LoVo (cell line): ENCODE results near the gene PNPLA6.
"Not testable (repeated sequence)": the region's sequence is repeated elsewhere in the genome, so short reads cannot be mapped to it uniquely, and the experiment has no call there.

ENCODE experiments used
- DNase-seq: peaks from one replicate; pipeline ENCODE4 v3.0.0-alpha.2; 2016; ENCODE audit warnings: low spot score

The PNPLA6 gene

DNA sequence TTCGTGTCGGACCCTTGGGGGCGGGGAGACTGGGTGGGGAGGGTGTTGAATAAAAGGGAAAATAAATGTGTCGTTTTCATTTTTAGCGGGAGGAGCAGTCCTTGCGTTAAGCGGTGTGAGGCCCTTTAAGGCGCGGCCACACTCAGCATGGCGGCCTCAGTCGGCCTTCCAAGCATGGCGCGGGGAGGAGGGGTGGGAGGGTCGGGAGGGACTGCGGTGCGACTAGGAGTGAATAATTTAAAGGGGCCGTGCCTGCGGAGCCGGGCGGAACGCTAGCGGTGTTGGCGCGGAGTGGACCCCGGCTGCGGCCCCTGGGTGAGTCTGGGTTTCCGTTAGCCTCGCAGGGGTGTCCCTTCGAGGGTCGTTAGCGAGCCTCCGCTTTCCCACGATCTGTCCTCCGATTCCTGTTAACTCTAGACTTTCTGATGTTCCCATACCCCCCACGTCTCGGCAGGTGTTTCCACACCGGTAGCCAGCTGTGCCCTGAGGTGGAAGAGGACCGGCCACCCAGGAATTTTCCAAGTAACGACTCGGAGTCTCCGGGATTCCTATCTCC is 1.5 kb upstream of the PNPLA6 start:
- DNase-seq: peak; percentile 73

DNA sequence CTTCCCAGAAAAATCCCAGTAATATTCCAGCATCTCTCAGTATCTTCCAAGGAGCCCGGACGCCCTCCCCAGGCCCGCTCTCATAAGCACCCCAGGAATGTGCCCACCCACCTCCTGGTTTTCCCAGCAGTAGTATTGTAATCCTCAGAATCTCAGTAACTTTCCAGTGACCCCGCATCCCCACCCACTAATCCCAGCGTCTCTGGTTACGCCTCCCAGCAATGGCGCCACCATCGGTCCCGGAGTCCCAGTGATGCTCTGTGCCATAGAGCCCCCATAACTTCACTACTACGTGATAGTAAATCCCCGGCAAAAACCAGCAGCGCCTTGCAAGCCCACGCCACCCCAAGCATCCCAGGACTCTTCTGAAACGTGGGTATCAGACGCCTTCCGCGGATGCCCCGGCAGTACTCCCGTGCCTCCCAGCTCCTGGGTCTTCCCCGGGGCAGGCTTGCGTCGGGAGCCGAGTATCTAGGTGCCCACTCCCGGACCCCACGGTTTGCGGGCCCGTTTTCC is 928 bp upstream of the PNPLA6 start:
- DNase-seq: peak; percentile 41

DNA sequence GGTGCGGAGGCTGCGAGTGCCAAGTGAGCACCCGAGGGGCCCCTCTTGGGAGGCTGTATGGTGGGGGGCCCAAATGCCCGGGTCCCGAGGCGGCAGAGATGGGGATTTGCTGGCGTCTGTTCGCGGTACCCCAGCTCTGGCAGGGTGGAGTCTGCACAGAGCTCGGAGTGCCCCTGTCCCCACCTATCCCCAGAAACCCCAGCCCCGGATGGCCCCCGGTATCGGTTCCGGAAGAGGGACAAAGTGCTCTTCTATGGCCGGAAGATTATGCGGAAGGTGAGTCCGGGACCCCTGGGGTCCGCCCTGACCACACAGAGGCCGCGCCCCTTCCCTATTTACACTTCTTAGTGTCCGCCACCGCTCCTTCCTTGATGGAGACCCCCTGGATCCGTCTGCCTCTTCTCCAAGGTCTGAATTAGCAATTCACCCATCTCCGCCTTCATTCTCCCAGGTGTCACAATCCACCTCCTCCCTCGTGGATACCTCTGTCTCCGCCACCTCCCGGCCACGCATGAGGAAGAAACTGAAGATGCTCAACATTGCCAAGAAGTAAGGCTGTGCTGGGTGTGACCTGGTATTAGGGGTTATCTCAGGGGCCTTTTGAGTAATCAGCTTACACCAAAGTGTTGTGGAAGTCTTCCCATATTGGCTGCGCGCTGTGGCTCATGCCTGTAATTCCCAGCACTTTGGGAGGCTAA is 630 bp downstream of the PNPLA6 start:
- no peak for DNase-seq

DNA sequence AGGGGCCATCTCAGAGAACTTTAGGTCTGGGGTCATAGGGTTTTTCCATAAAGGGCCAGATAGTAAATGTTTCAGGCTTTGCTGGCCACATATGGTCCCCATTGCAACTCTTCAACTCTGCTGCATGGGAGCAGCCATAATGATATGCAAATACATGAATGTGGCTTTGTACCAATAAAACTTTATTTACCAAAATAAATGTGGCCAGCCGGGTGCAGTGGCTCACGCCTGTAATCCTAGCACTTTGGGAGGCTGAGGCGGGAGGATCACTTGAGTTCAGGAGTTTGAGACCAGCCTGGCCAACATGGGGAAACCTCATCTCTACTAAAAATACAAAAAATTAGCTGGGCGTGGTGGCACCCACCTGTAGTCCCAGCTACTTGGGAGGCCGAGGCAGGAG is 3.5 kb downstream of the PNPLA6 start:
- not testable (repeated sequence) for DNase-seq

DNA sequence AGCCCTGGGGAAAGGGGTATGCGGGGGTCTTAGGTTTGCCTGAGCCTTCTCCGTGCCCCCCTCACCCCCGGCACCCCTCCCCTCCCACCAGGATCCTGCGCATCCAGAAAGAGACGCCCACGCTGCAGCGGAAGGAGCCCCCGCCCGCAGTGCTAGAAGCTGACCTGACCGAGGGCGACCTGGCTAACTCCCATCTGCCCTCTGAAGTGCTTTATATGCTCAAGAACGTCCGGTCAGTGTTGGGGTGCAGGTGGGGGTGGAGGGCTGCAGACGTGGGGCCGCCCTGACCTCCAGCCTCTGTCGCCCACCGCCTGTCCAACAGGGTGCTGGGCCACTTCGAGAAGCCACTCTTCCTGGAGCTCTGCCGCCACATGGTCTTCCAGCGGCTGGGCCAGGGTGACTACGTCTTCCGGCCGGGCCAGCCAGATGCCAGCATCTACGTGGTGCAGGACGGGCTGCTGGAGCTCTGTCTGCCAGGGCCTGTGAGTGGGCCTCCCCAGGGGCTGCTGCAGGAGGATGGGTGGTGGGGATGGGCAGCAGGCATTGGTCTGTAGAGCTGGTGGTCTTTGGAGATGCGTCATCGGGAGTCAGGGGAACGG is 4.4 kb downstream of the PNPLA6 start:
- DNase-seq: no peak

DNA sequence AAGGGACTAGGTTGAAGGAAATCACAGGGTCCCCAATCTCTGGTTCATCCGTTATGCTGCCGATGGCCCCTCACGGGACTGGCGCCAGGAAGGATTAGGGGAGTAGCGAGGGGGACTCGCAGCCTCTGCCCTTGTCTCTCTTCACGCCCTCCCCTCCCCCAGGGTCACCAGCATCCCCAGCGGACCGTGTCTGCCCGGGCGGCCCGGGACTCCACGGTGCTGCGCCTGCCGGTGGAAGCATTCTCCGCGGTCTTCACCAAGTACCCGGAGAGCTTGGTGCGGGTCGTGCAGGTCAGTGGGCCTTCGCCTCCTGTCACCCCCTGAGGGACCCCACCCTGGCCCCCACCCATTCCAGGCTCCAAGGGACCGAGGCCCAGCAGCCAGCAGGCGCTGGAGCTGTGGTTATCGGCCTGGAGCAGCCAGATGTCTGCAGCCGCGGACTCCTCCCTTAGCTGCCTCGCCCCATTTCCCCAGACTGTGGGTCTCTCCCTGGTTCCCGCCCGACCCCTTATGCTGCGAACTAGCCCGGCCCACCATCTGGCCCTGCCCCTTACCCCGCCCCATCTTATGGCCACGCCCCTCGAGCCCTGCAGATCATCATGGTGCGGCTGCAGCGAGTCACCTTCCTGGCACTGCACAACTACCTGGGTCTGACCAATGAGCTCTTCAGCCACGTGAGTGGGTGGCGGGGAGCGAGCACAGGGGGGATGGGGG is 5.4 kb downstream of the PNPLA6 start:
- no peak for DNase-seq

DNA sequence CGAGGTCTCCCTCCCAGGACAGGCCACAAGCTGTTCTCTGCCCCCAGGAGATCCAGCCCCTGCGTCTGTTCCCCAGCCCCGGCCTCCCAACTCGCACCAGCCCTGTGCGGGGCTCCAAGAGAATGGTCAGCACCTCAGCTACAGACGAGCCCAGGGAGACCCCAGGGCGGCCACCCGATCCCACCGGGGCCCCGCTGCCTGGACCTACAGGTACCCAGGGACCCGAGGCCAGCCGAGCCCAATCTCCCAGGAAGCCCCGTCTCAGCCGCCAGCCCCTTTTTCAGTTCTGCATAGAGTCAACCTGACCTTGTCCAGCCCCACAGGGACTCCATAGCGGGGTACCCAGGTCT is 5.9 kb downstream of the PNPLA6 start:
- DNase-seq: no peak

DNA sequence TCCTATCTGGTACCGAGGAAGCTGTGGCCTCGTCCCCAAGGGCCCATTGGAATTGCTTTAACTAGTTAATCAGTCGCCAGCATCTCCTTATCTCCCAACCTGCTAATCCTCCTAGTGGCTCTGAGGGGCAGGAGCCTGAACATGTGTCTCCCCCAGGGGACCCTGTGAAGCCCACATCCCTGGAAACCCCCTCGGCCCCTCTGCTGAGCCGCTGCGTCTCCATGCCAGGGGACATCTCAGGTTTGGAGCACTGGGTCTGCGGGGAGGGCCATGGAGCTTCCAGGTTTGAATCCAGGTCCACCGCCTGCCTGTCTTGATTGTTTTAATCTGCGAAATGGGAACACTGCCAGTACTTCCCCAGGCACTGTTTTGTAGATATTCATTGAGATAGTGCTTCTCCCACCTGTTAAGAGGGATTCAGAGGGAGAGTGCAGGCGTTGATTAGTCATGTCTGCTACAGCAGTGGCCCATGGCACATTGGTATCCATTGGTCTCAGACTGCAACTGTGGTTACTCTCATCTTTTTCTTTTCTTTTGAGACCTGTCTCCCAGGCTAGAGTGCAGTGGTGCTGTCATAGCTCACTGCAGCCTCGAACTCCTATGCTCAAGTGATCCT is 6.4 kb downstream of the PNPLA6 start:
- DNase-seq: no peak

DNA sequence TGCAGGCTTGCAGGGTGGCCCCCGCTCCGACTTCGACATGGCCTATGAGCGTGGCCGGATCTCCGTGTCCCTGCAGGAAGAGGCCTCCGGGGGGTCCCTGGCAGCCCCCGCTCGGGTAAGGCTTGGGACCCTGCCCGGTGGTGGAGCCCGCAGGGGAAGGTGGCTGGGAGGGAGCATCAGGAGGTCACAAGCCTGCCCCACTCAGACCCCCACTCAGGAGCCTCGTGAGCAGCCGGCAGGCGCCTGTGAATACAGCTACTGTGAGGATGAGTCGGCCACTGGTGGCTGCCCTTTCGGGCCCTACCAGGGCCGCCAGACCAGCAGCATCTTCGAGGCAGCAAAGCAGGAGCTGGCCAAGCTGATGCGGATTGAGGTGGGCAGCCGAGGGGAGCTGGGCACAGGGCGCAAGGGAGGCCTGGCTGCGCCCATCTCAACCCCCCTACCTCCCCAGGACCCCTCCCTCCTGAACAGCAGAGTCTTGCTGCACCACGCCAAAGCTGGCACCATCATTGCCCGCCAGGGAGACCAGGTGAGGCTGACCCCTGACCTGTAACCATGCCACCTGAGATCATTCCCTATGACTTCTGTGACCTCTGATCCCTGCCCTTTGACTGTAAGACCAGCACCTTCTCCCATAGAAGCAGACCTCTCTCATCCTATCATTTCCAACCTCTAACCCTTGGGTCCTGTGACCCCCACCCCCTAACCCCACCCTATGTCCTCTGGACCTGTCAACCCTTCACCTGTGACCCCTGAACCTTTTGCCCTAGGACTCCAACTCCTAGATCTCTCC is 7.2 kb downstream of the PNPLA6 start:
- no peak for DNase-seq

DNA sequence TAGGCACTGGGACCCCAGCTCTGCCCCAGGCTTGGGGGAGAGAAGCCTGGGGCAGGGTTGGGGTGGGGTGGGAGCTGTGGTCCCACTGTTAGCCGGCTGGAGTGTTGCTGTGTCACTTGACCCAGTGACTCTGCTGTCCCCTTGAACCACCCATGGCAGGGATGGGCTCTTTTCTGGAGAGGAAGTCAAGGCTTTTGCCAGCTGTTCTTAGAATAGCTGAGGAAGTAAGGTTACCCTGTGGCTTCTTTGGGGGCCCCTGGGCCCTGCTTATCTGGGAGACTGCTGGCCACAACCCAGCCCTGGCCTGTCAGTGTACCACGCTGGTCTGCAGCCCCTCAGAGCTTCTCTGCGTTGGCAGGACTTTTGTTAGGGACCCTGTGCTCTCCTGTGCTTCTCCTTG is 9.1 kb downstream of the PNPLA6 start:
- DNase-seq: no peak

DNA sequence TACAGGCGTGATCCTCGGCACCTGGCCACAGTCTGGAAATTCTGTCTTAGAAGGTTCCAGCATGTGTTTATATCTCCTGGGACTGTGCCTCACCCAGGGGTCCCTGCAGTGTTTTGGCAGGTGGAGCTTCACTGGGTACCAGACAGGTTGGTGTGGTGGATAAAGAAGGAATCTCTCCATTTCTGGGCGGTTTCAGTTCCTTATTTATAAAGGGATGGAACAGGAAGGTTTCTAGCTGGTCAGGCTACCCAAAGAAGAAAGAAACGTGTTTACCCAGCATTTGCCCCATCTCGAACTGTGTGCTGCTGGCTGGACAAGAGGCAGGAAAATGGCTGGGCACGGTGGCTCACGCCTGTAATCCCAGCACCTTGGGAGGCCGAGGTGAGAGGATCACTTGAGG is 9.8 kb downstream of the PNPLA6 start:
- no peak for DNase-seq

DNA sequence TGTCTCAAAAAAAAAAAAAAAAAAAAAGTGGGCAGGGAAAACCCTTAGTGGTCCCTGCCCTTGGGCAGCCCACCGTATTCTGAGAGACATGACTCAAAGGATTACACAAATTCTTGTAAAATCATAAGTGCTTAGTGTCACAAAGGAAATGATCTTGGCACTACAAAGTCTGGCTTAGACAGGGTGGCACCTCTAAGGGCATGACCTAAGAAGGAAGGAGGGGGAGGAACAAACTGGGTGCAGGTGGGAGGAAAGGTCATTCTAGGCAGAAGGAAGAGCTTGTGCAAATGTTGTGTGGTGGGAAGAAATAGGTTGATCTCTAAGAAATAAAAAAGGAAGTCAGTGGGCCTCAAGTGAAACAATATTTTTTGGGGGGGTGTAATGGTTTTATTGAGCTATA is 10.4 kb downstream of the PNPLA6 start:
- no peak for DNase-seq

DNA sequence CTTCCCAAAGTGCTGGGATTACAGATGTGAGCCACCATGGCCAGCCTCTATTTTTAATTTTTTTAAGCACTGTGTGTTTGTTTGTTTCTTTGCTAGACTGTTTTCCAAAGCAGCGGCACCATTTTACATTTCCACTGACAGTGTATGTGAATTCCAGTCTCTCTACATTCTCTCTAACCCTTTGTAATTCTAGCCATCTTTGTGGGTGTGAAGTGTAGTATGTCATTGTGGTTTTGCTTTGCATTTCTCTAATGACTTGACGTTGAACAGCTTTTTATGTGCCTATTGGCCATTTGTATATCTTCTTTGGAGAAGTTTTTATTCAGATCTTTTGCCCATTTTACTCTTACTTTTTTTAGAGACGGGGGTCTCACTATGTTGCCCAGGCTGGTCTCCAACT is 11.6 kb downstream of the PNPLA6 start:
- no peak for DNase-seq

DNA sequence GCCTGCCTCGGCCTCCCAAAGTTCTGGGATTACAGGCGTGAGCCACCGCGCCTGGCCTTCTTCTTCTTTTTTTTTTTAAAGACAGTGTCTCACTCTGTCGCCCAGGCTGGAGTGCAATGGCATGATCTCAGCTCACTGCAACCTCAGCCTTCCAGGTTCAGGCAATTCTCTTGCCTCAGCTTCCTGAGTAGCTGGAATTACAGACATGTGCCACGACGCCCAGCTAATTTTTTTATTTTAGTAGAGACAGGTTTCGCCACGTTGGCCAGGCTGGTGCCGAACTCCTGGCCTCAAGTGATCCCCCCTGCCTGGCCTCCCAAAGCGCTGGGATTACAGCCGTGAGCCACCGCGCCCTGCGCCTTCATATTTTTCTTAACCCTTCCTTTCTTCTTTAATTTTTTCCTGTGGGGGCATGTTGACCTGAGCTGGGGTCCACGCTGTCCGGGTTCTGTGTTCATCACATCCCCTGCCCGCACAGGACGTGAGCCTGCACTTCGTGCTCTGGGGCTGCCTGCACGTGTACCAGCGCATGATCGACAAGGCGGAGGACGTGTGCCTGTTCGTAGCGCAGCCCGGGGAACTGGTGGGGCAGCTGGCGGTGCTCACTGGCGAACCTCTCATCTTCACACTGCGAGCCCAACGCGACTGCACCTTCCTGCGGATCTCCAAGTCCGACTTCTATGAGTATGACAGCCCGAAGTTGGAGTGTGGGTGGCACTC is 14.1 kb downstream of the PNPLA6 start:
- DNase-seq: no peak

DNA sequence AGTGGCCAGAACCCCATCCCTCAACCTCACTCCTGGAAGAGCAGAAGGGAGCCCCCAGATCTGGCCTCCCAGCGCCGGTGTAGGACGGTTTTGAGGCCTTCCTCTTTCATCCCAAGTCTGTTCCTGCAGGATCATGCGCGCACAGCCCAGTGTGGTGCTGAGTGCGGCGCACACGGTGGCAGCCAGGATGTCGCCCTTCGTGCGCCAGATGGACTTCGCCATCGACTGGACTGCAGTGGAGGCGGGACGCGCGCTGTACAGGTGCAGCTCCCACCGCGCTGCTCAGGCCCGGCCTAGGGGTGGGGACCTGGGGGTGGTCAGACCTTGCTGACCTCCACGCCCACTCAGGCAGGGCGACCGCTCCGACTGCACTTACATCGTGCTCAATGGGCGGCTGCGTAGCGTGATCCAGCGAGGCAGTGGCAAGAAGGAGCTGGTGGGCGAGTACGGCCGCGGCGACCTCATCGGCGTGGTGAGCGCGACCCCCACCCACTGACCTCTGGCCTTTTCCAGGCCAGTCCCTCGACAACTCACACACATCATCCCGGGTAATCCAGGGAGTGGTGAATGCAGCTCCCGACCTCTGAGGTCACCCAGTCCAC is 14.8 kb downstream of the PNPLA6 start:
- DNase-seq: no peak

DNA sequence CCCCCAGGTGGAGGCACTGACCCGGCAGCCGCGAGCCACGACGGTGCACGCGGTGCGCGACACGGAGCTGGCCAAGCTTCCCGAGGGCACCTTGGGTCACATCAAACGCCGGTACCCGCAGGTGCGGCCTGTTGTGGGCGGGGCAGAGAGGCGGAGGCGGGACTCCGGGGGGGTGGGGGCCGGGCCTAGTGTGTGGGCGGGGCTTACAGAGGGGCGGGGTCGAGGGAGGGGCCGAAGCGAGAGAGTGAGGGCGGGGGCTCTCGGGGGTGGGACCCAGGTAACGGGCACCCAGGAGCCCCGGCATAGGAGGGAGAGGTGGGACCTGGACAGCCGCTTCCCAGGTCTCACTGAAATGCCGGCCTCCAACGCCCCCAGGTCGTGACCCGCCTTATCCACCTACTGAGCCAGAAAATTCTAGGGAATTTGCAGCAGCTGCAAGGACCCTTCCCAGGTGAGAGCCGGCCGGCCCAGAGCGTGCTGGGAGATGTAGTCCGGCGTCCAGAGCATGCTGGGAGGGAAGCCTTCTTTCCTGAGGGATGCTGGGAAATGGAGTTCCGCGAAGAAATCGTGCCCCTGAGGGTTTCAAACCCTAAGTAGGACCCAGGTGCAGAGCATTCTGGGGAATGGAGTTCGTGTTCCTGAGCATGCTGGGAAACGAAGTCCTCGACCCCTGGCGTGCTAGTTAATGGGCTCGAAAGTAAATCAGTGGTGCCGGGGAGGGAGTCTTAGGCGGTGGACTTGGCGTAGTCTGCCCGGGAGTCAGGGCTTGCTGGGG is 15.7 kb downstream of the PNPLA6 start:
- no peak for DNase-seq

DNA sequence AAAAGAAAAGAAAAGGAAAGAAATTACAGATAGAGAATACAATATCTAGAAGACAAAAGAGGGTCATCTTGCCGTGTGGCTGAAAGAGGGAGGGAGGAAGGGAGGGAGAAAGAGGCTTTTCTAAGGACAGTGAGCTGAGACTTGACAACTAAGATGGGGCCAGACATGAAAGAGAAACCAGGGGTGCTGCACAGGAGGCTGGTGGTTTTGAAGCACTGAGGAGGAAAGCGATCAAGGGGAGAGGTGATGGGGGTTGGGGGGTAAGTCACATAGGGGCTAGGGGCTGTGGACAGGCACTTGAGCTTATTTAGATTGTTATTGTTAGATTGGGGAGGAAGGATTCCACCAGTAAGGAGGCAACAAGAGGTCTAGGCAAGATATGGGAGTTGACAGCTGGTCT is 17.3 kb downstream of the PNPLA6 start:
- DNase-seq: no peak

DNA sequence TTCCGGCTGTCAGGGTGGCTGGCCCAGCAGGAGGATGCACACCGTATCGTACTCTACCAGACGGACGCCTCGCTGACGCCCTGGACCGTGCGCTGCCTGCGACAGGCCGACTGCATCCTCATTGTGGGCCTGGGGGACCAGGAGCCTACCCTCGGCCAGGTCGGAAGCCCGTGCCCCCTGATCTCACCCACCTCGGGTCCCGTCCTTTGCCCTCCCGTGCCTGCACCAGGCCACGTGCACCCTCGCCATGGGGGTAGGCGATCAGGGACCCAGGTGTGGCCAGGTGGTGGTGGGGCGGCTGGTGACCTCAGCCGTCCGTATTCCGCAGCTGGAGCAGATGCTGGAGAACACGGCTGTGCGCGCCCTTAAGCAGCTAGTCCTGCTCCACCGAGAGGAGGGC is 19.0 kb downstream of the PNPLA6 start:
- no peak for DNase-seq

DNA sequence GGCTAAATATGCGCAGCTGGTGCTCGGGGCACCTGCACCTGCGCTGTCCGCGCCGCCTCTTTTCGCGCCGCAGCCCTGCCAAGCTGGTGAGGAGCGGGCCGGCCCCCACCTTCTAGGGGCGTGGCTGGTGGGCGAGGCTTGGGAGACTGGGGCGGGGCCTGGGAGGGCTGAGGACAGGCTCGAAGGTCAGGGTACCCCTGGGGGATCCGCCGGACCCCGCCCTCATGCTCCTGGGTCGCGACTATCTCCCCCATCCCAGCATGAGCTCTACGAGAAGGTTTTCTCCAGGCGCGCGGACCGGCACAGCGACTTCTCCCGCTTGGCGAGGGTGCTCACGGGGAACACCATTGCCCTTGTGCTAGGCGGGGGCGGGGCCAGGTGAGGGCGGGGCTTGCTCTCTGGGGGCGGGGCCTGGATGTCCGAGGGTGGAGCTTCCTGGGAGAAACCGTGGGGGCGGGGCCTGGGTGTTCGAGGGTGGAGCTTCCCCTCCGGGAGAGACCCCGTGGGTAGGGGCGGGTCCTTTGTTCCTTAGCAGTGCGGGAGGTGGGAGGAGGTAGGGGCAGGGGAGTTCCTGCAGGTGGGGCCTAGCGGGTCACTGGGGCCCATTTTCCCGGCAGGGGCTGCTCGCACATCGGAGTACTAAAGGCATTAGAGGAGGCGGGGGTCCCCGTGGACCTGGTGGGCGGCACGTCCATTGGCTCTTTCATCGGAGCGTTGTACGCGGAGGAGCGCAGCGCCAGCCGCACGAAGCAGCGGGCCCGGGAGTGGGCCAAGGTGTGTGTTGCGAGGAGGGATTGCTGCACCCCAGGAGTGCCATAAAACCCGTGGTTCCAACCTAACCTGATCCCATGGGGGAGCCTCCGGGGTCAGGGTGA is 19.7 kb downstream of the PNPLA6 start:
- DNase-seq: no peak
